Stimulated activated CD8-positive, alpha-beta memory T cell treated with anti-CD3 and anti-CD28 coated beads, Interleukin-15, amount 100 ng/mL, for 4 hours (primary cell): ENCODE measurements around the gene GUCY1B1.

Source experiments
- DNase-seq, 2 donors: peaks; one replicate each; pipeline ENCODE4 v3.0.0-alpha.2; 2020; ENCODE audit warnings: low read depth in 2 of 2

Gene GUCY1B1

DNA sequence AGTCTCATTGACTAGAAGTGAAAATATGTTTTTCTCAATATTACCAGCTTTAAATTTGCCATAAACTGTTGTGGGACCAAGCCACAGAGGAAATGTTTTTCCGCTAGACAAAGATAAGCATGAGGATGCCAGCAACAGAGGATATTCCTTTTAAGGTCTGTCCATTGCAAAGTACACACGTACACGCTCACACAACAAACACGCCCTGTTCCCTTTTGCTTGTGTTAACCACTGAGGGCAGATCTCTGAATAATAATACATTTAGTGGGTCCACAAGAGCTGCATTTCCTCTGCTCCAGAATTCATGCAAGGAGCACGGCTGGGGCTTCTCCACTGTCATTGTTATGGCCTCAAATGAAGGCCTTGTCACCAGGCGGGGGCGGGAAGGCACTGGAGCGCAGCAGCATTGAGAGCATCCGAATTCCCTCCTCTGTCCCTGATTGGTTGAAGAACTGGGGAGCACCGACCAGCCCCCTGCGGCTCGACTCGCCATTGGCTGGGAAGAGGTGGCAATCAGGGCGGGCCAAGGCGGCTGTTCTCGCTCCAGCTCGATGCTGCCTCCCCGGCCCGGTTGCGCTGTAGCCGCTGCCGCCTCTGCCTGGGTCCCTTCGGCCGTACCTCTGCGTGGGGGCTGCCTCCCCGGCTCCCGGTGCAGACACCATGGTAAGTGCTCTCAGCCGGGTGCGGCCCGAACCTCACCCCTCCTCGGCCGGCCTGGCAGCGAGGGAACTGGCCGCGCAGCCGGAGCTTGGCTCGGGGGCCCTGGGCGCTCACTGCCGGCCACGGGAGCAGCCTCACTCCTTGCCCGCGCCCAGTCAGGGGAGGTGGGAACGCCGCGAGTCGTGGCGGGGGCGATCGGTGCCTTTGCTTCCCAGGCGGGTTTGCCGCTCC lies at the start of gene GUCY1B1:
GUCY1B1 (plus strand) TSS at position 541 of the 891 bp plus-strand sequence; CDS start at position 661, 120 bp downstream.
- peak; percentile 31 to 46 for DNase-seq

- DNase-seq: no peak
Measured at GRCh38 chr4:155709918-155710317, 48.9 kb upstream of the GUCY1B1 start.

- DNase-seq: no peak
Measured at GRCh38 chr4:155711556-155711955, 47.3 kb upstream of the GUCY1B1 start.

DNA sequence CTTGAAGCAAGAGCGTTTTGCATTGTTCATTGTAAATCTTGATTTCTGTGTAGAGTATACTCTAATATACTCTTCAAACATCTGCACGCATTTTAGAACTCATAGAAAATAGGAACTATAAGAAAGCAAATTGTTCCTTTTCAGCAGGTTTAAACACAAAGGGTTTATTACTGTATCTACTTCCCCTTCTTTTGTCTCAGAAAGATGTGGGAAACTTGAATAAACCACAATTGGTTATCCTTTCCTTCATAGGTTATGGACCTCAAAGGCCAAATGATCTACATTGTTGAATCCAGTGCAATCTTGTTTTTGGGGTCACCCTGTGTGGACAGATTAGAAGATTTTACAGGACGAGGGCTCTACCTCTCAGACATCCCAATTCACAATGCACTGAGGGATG lies 46.0 kb upstream of the GUCY1B1 start:
- no peak for DNase-seq

- no peak for DNase-seq
Measured at GRCh38 chr4:155713911-155714310, 44.9 kb upstream of the GUCY1B1 start.

- no peak for DNase-seq
Measured at GRCh38 chr4:155722336-155722735, 36.5 kb upstream of the GUCY1B1 start.

DNA sequence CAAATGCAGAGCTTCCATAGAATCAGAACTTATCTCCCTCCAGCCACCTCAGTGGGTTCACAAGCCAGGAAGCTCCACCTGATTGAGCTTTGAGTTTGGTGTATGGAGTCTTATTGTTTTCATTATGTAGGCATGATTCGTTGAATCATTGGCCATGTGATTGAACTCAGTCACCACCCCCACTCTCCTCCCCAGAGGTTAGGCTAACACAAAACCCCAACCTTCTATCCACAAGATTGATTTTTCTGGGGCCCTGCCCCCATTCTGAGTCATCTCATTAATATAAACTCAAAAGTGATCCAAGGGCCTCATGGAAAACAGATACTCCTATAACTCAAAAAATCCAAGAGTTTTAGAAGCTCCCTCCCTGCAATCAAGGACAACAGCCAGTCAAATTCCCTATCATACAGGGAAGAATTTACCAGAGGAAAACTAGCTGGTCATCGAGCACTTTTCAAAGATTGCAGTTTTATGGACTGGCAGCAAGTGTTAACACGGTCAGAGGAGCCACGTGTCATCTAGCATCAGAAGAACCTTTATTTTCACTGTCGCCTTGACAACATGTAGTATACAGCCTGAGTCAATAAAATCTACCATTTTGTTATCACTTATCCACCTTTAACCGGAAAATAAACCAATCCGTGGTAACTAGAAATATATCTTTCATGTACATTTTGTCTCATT lies 35.9 kb upstream of the GUCY1B1 start:
- DNase-seq: no peak

DNA sequence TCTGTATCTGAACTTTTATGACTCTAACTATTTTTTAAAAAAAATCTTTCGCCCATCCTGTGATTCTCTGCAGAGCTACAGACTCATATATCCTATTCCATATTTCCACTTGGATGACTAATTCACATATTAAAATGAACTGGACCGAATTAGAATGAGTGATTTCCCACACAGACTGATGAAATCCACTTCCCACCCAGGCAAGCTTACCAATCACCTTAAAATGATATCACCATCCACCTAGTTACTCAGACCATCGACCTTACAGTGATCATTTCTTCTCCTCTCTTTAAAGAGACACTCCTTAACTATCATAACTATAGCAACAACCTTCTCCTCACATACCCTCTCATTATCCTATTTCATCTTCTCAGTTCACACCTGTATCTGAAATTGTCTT lies 34.1 kb upstream of the GUCY1B1 start:
- no peak for DNase-seq

DNA sequence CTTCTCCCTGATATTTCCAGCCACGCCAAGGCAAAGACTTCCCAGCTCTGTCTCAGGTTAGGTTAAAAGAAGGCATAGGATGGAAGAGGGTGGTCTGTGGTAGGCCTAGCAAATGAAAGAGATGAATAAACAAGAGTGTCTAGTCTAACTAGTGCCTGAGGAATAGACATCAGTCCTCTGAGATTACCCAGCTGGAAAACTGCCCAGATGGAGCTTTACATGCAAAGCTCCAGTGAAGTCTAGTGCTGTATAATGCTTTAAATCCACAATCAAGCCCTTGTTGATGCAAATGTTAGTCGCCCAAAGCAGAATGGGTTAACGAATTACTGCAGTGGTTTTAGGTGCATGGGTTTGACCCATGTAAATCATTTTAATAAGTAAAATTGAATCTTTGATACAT lies 24.8 kb upstream of the GUCY1B1 start:
- no peak for DNase-seq

DNA sequence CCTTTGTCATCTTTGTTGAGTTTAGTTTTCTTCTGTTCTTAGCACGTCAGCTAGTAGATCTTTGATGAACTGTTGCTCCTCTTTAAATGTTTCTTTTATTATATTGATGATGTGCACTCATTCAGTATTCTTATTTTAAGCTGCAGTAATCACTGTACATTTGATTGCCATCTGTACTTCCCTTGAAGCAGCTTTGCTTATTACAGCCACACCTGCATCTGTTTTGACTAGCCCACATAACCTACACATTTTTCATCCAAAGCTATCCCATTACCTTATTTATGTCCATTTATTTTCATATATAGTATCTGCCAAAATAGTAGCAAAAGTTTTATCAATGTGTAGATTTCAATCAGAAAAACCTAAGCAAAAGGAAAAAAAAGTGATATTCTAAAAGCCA lies 23.9 kb upstream of the GUCY1B1 start:
- no peak for DNase-seq

GRCh38 chr4:155735496-155735895 lies 23.3 kb upstream of the GUCY1B1 start:
- no peak for DNase-seq

GRCh38 chr4:155738548-155738947 lies 20.3 kb upstream of the GUCY1B1 start:
- DNase-seq: no peak

GRCh38 chr4:155741546-155741945 lies 17.3 kb upstream of the GUCY1B1 start:
- no peak for DNase-seq

GRCh38 chr4:155742310-155743015 lies 16.4 kb upstream of the GUCY1B1 start:
- no peak for DNase-seq

- no peak for DNase-seq
Measured at GRCh38 chr4:155745984-155746383, 12.8 kb upstream of the GUCY1B1 start.

DNA sequence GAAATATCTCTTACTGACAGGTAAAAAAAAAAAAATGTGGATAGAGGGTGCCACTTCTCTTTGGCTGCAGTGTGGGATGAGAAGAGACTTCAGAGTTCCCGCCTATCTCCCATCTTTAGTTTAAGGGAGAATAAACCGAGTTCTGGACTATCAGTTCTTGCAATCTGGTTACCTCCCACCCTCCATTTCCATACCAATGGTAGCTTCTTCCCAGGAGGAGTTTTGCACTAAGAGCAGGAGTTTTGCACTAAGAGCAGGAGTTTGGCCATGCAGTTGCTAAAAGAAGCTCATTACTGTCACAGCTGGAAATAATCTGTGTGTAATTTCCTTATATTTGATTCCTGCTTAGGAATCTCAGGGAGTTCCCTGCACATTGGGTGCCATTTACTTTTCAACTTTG lies 10.8 kb upstream of the GUCY1B1 start:
- DNase-seq: no peak

DNA sequence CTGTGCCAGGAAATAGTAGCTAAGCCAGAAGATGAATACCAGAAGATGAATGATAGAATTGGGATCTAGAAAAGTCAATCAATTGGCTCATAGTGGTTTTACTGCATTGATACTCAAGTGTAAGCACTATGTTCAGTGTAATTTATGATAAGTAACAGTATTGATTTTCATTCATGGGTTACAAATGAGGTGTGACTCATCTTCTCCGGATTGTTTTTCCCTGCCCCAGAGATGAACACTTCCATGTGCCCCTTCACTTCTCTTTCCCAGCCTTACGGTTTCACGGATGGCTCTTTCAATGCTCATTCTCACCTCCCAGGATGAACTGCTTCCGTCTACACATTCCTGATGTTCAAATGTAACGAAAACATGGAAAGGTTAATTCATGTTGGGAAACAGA lies 9.8 kb upstream of the GUCY1B1 start:
- no peak for DNase-seq

DNA sequence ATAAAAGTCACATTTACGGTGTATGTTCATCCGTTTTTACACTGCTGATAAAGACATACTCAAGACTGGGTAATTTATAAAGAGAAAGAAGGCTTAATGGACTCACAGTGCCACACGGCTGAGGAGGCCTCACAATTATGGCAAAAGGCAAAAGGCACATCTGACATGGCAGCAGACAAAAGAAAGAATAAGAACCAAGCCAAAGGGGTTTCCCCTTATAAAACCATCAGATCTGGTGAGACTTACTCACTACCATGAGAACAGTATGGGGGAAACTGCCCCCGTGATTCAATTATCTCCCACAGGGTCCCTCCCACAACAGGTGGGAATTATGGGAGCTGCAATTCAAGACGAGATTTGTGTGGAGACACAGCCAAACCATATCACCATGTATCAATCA lies 7.3 kb upstream of the GUCY1B1 start:
- DNase-seq: no peak

- DNase-seq: no peak
Measured at GRCh38 chr4:155757745-155758265, 1.0 kb upstream of the GUCY1B1 start.

GRCh38 chr4:155759372-155760252 lies 791 bp downstream of the GUCY1B1 start:
- DNase-seq: no peak

GRCh38 chr4:155761047-155761446 lies 2.2 kb downstream of the GUCY1B1 start:
- no peak for DNase-seq
